GM21528 (cell line): ENCODE results near the gene EP400.

Experiments
- ATAC-seq: cut with Tn5 transposase; IDR thresholded peaks from one replicate; pipeline ENCODE4 v1.9.1; 2021; ENCODE audit warnings: mild to moderate bottlenecking, moderate library complexity; ENCODE audit not compliant: unreplicated experiment, low FRiP score

Gene EP400

GRCh38 chr12:131911028-131911650, 38.6 kb upstream of the EP400 start:
- no peak for ATAC-seq

- ATAC-seq, result no peak
Observed at GRCh38 chr12:131911851-131912477, 37.8 kb upstream of the EP400 start.

GRCh38 chr12:131912518-131913274, 37.0 kb upstream of the EP400 start:
- no peak for ATAC-seq

- no peak for ATAC-seq
Observed at GRCh38 chr12:131913666-131914065, 36.1 kb upstream of the EP400 start.

GRCh38 chr12:131914179-131914702, 35.5 kb upstream of the EP400 start:
- no peak for ATAC-seq

GRCh38 chr12:131915000-131915689, 34.6 kb upstream of the EP400 start:
- ATAC-seq, result no peak

GRCh38 chr12:131915823-131916222, 33.9 kb upstream of the EP400 start:
- ATAC-seq, result no peak

GRCh38 chr12:131916306-131917138, 33.2 kb upstream of the EP400 start:
- ATAC-seq, result no peak

- ATAC-seq, result no peak
Observed at GRCh38 chr12:131917139-131917710, 32.5 kb upstream of the EP400 start.

- no peak for ATAC-seq
Observed at GRCh38 chr12:131917711-131918306, 31.9 kb upstream of the EP400 start.

- ATAC-seq, result no peak
Observed at GRCh38 chr12:131918311-131919050, 31.3 kb upstream of the EP400 start.

- no peak for ATAC-seq
Observed at GRCh38 chr12:131919051-131919347, 30.7 kb upstream of the EP400 start.

GRCh38 chr12:131919366-131920156, 30.2 kb upstream of the EP400 start:
- ATAC-seq, result no peak

- no peak for ATAC-seq
Observed at GRCh38 chr12:131920157-131920508, 29.6 kb upstream of the EP400 start.

GRCh38 chr12:131920902-131921840, 28.6 kb upstream of the EP400 start:
- ATAC-seq, result no peak

GRCh38 chr12:131921866-131922769, 27.6 kb upstream of the EP400 start:
- ATAC-seq, result no peak
